Measurements from ENCODE around the gene CCDC134.
A peak's percentile ranks its signal among the peaks of the same experiment; 100 is the strongest.

Gene CCDC134

GRCh38 chr22:41800348-41801146 lies at the start of gene CCDC134:
Gene CCDC134 (plus strand): TSS chr22:41800679. CDS start chr22:41808891, 8,212 bp downstream.
- TF ChIP-seq CTCF (conservative IDR thresholded peaks at IDR 0.05) (no peak), ZFX (IDR thresholded peaks at IDR 0.05) (0 out of 2 replicates have a peak, but pooled peaks have one; percentile 14)

GRCh38 chr22:41752011-41752970 lies 48.2 kb upstream of the CCDC134 start:
- no peak for TF ChIP-seq CTCF (conservative IDR thresholded peaks at IDR 0.05)
- no peak for TF ChIP-seq ZFX (IDR thresholded peaks at IDR 0.05)
- H3K27ac ChIP-seq = no peak overlapping the region

More at GRCh38 chr22:41800348-41801146, at the start of gene CCDC134:
- H3K27ac ChIP-seq = peak within 1 kb of the TSS; percentile 90

GRCh38 chr22:41753984-41754383 lies 46.5 kb upstream of the CCDC134 start:
- TF ChIP-seq CTCF (conservative IDR thresholded peaks at IDR 0.05) (no peak), ZFX (IDR thresholded peaks at IDR 0.05) (no peak)
- no peak overlapping the region for H3K27ac ChIP-seq

GRCh38 chr22:41757502-41757901 lies 43.0 kb upstream of the CCDC134 start:
- TF ChIP-seq ZFX (IDR thresholded peaks at IDR 0.05) (no peak), CTCF (conservative IDR thresholded peaks at IDR 0.05) (no peak)

GRCh38 chr22:41758231-41758630 lies 42.2 kb upstream of the CCDC134 start:
- H3K27ac ChIP-seq = no peak overlapping the region
- TF ChIP-seq CTCF (conservative IDR thresholded peaks at IDR 0.05) = no peak
- TF ChIP-seq ZFX (IDR thresholded peaks at IDR 0.05) = no peak

More at GRCh38 chr22:41757502-41757901, 43.0 kb upstream of the CCDC134 start:
- no peak overlapping the region for H3K27ac ChIP-seq

GRCh38 chr22:41762980-41763779 lies 37.3 kb upstream of the CCDC134 start:
- H3K27ac ChIP-seq = no peak overlapping the region
- TF ChIP-seq CTCF (conservative IDR thresholded peaks at IDR 0.05) (peak; percentile 66), ZFX (IDR thresholded peaks at IDR 0.05) (no peak)
